Ovary (tissue), 3 donors: ENCODE measurements around the gene ANO10.

Source experiments
- CTCF ChIP-seq, 3 donors: fragments of 450-650 bp in 2 of 3; fragments of 200-600 bp in 1 of 3; IDR thresholded peaks; one replicate each; pipeline versions ENCODE4 v1.5.1 to v1.8.0; 2016 to 2022; ENCODE audit warnings: antibody characterized with exemption in 3 of 3, mild to moderate bottlenecking in 1 of 3
- EP300 ChIP-seq: sonication (generic); formaldehyde crosslinking; IDR thresholded peaks from one replicate; pipeline ENCODE4 v1.6.1; 2017; ENCODE audit warnings: antibody characterized with exemption
- POLR2A ChIP-seq: fragments of 450-650 bp; IDR thresholded peaks from one replicate; pipeline ENCODE4 v1.6.1; 2017; ENCODE audit warnings: antibody characterized with exemption, mild to moderate bottlenecking, moderate library complexity
- donor health status: DM: no; HTN: no; CAD: no.

GRCh38 chr3:43580181-43580580 lies 41.6 kb downstream of the ANO10 start:
- TF ChIP-seq CTCF (IDR thresholded peaks at IDR 0.05) (no peak), EP300 (no peak), POLR2A (no peak)
